ENCODE data around the gene THSD4.

The THSD4 gene

DNA sequence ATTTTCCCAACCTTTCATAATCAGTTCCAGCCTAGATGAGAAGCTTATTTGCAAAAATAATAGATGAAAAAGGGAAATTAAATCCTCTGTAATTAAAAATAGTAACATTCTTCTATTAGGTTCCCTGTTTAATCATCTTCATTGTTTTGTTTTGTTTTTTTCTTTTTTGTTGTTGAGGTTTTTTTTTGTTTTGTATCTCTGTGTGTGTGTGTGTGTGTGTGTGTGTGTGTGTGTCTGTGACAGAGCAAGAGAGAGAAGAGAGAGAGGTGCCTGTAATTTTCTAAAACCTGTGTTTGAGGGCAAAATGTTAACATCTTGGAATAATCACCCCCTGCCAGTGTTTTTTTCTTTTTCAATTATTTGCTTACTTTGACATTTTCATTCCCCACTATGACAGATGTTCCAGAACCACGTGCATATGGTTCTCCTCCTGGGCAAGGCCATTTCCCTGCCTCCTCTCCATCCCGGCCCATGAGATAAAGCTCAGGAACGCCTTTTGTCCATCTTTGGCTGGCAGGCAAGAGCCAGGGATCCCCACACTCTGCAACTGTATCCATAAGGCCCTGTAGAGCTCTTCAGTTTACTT, 573.3 kb downstream of the THSD4 start:
- no peak for DNase-seq (ENCODE audit: low spot score)

DNA sequence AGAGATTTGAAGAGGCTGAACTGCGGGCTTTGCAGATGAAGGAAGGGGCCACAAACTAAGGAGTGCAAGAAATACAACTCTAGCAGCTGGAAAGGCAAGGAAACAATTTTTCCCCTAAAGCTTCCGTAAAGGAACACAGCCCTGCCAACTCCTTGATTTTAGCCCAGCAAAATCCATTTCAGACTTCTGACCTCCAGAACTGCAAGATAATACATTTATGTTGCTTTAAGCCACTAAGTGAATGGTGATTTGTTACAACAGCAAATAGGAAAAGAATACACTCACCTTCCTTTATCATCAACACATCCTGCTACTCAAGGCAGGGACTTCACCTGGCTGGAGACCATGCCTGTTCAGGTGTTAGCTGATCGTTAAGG, 575.8 kb downstream of the THSD4 start:
- DNase-seq (ENCODE audit: low spot score), result no peak

DNA sequence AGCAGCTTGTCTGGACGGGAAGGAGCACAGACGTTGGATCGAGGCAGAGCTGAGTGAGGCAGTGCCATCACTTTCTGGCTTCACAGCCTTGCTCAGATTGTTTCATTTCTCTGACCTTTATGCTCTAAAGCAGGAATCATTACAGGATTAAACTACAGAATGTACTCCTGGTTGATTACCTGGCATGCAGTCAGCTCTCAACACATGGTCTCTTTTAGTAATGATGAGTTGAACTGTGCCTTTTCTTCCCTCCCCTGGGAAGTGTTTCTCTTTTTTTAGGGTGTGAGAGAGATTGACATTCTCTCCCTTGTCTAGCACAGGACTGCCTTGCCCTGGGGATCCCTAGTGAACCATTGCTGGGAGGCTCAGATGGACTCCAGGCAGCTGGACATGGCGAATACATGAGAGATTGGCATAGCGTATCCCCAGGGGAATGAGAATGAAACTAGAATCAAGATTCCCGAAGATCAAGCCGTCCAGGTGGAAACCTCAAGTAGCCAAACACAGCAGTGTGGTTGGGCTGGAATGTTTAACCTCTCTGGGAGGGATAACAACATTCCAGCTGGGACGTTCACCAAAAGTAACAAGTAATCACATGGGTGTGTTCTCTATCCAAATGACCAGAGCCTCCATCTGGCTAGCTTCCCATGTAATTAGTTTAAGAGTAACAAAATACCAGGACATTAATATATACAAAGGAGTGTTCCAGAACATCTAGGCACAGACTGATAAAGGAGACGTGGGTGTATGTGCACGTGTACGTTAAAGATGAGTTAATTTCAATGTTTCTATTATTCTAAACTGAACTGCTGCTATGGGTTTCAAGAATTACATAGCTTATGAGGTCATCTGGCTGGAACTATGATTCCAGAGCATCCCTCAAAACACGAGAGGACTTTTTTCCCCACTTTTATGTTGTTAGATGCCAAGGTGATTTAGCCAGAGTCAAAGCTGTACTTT, 576.5 kb downstream of the THSD4 start:
- DNase-seq (ENCODE audit: low spot score), result no peak

GRCh38 chr15:71697236-71697635, 582.0 kb downstream of the THSD4 start:
- DNase-seq (ENCODE audit: low spot score), result no peak

- DNase-seq (ENCODE audit: low spot score), result no peak
Observed at GRCh38 chr15:71698030-71698429, 582.8 kb downstream of the THSD4 start.

DNA sequence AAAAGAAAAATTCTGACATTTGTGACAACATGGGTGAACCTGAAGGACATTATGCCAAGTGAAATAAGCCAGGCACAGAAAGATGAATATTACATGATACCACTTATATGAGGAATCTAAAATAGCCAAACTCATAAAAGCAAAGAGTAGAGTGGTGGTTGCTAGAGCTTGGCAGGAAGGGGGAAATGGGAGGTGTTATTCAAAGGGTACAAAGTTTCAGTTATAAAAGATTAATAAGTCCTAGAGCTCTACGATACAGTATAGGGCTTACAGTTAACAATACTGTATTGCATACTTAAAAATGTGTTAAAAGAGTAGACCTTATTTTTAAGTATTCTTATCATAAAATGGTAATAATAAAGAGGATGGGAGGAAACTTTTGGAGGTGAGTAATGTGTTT, 583.5 kb downstream of the THSD4 start:
- no peak for DNase-seq (ENCODE audit: low spot score)

DNA sequence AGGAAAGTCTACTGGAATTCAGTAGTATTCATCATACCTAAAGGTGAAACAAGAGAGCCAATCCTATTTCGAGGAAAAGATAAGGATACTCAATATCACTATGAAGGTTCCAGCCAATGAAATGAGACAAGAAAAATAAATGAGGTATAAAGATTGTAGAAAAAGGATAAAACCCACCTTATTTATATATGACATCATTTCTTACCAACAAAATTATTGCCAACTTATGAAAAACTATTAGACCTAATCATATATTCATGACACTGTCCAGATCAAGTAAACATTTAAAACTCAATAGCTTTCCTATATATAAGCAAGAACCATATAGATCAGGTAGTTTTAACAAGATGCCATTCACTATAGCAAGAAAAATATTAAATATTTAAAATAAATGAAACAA, 584.7 kb downstream of the THSD4 start:
- no peak for DNase-seq (ENCODE audit: low spot score)

GRCh38 chr15:71701808-71702207, 586.5 kb downstream of the THSD4 start:
- no peak for DNase-seq (ENCODE audit: low spot score)

GRCh38 chr15:71702496-71702895, 587.2 kb downstream of the THSD4 start:
- DNase-seq (ENCODE audit: low spot score), result no peak

DNA sequence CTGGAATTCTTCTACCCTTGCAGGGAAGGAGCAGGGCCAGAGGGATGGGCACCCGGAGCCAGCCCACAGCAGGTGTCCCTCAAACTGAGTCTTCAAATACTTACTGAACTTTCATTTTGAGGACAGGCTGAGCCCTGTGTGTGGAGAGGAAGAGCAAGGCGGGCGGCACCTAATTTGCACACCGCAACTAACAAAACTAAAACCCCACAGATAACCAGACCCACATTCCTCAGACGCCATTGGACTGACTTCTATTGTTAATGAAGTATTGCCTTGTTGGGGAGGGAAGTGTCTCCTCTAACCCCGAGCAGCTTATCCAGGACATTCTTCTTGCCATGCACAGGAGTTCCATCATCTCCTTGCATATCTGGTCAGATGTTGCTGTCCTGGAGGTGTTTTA, 589.9 kb downstream of the THSD4 start:
- no peak for DNase-seq (ENCODE audit: low spot score)

GRCh38 chr15:71706461-71707229, 591.4 kb downstream of the THSD4 start:
- DNase-seq (ENCODE audit: low spot score), result no peak

GRCh38 chr15:71707230-71708050, 592.2 kb downstream of the THSD4 start:
- no peak for DNase-seq (ENCODE audit: low spot score)

GRCh38 chr15:71708051-71708429, 592.8 kb downstream of the THSD4 start:
- DNase-seq (ENCODE audit: low spot score), result no peak

DNA sequence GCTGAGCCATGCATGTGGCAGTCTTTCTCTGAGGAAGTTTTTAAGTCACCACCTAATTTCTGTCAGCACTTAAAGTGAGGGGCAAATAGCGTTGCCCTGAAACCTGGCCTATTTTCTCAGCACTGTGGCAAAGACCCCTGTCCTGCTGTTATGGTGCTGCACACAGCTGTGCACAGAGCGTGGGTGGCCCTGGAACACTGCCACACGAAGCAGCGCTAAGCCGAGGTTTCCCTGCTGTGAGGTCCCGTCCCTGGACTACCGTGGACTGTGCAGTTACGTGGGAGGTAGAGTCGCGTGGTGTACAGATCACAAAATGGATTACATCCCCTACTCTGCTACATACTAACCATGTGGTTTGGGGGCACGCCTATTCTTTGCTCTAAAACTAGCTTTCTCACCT, 593.5 kb downstream of the THSD4 start:
- DNase-seq (ENCODE audit: low spot score), result no peak

- DNase-seq (ENCODE audit: low spot score), result no peak
Observed at GRCh38 chr15:71709808-71710418, 594.6 kb downstream of the THSD4 start.

- DNase-seq (ENCODE audit: low spot score), result no peak
Observed at GRCh38 chr15:71712182-71712581, 596.9 kb downstream of the THSD4 start.

- DNase-seq (ENCODE audit: low spot score), result no peak
Observed at GRCh38 chr15:71713191-71713809, 598.0 kb downstream of the THSD4 start.

GRCh38 chr15:71715914-71716313, 600.6 kb downstream of the THSD4 start:
- DNase-seq (ENCODE audit: low spot score), result no peak

DNA sequence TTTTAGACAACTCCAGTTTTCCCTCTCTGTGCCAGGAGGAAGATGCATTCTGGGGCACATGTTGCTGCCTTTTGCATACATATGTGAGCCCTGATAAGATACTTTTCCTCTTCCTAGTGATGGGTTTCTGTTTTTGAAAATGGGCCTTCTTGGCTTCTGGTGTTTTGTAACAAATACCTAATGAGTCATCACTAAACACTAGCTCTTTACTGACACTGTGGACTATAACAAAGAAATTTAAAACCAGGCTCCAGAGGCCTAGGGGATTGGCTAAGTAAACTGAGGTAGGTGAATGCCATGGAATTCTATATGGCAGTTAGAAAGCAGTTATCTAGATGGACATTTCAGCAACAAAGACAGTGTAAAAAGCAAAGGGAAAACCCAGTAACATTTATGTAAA, 601.7 kb downstream of the THSD4 start:
- DNase-seq (ENCODE audit: low spot score), result no peak

GRCh38 chr15:71718116-71718910, 603.0 kb downstream of the THSD4 start:
- DNase-seq (ENCODE audit: low spot score), result no peak
